Activated gamma-delta T cell treated with Interleukin-2 at 50 U/mL for 16 hours (primary cell): ENCODE results near the gene RASA4B.
"Not testable (repeated sequence)": the region's sequence is repeated elsewhere in the genome, so short reads cannot be mapped to it uniquely, and the experiment has no call there.

Source experiments
- DNase-seq: peaks from one replicate; pipeline ENCODE4 v3.0.0-alpha.2; 2020

Gene RASA4B

GRCh38 chr7:102472126-102473041, 45.2 kb downstream of the RASA4B start:
- no peak for DNase-seq

- no peak for DNase-seq
Observed at GRCh38 chr7:102471791-102472125, 45.8 kb downstream of the RASA4B start.

- DNase-seq = no peak
Observed at GRCh38 chr7:102469972-102470825, 47.4 kb downstream of the RASA4B start.

- no peak for DNase-seq
Observed at GRCh38 chr7:102469351-102469971, 48.1 kb downstream of the RASA4B start.

- DNase-seq = no peak
Observed at GRCh38 chr7:102468478-102469350, 48.9 kb downstream of the RASA4B start.

- no peak for DNase-seq
Observed at GRCh38 chr7:102467581-102468477, 49.7 kb downstream of the RASA4B start.

GRCh38 chr7:102466097-102466496, 51.5 kb downstream of the RASA4B start:
- no peak for DNase-seq

GRCh38 chr7:102464577-102465280, 52.8 kb downstream of the RASA4B start, which contains the start of the genes ALKBH4 and LRWD1:
Gene ALKBH4 (minus strand): TSS chr7:102464863. CDS start chr7:102464836, 27 bp downstream.
Gene LRWD1 (plus strand): TSS chr7:102464984. CDS start chr7:102465081, 97 bp downstream.
- DNase-seq = peak; percentile 94

GRCh38 chr7:102463841-102464576, 53.6 kb downstream of the RASA4B start:
- DNase-seq = no peak

- DNase-seq = no peak
Observed at GRCh38 chr7:102460467-102460866, 57.1 kb downstream of the RASA4B start.

GRCh38 chr7:102459221-102459844, 58.2 kb downstream of the RASA4B start:
- no peak for DNase-seq

- no peak for DNase-seq
Observed at GRCh38 chr7:102457352-102457924, 60.1 kb downstream of the RASA4B start.

- no peak for DNase-seq
Observed at GRCh38 chr7:102456327-102456726, 61.2 kb downstream of the RASA4B start.

GRCh38 chr7:102455596-102455995, 62.0 kb downstream of the RASA4B start:
- DNase-seq = no peak

- DNase-seq = not testable (repeated sequence)
Observed at GRCh38 chr7:102454932-102455331, 62.6 kb downstream of the RASA4B start.

GRCh38 chr7:102454468-102454867, 63.1 kb downstream of the RASA4B start:
- DNase-seq = no peak

GRCh38 chr7:102453319-102453718, 64.3 kb downstream of the RASA4B start:
- DNase-seq = no peak

- DNase-seq = no peak
Observed at GRCh38 chr7:102452451-102452850, 65.1 kb downstream of the RASA4B start.
